SW 1271 (cell line): ENCODE measurements around the gene PLCB1.
"Not testable (repeated sequence)": the region's sequence is repeated elsewhere in the genome, so short reads cannot be mapped to it uniquely, and the experiment has no call there.

Source experiments
- DNase-seq, 2 experiments: peaks; one replicate each; lab custom pipeline; 2025; lab: John Stamatoyannopoulos, UW

Gene PLCB1

DNA sequence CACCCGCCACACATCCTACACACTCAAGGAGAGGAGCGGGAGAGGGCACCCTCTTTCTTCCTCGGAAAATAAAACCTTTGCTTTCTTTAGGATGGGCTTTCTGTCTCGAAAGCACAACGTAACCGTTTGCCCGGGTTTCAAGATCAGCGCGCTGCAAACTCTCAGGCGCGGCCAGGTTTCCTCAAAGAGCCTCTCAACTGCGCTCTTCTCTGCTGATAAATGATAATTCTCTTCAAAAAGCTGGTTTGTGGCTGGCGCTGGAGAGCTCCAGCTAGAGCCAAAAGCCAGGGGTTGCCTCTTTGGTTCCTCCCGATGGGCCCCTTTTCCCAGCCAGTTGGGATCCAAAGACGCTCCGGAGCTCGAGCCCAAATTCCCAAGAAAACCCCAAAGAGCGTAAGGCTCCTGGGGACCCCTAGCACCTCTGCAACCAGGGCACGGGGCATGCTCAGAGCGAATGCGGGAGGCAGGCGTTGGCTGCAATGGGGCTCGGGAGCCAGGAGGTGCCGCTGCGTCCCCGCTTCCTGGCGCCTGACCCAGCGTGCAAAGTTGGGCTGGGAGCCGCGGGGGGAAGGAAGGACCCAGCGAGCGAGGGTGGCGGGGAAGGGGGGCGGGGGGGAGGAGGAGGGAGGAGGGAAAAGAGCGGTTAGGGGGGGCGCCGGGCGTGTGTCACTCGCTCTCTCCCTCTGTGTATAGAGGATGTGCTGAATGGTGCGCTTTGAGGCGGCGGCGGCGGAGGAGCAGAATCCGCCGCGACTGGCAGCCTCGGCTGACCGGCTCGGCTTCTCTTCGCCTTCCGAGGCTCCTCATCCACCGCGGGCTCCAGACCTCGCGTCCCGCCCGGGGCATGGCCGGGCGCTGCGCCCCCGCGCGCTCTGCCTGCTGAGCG lies at the start of gene PLCB1:
PLCB1 (plus strand) TSS at position 669 of the 886 bp plus-strand sequence. CDS start 386 bp downstream, outside the sequence.
- DNase-seq = peak; percentile 36 to 61

DNA sequence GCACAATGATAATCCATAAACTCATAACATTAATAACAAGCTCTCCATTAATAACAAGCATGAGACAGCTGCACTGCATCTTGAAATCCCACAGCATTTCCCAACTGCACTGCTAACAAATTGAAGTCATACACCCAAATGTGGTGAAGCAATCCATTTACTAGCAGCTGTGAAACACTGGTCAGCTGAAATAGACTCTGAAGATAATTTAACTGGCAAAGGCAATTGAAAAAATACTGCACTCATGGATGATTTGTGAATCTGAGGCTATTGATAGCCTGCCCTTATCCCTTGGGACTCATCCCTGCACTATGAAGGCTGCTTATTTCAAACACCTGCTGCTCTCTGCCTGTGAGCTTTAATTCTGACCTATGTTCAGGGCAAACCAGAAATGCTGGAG lies 49.1 kb upstream of the PLCB1 start:
- DNase-seq = no peak

DNA sequence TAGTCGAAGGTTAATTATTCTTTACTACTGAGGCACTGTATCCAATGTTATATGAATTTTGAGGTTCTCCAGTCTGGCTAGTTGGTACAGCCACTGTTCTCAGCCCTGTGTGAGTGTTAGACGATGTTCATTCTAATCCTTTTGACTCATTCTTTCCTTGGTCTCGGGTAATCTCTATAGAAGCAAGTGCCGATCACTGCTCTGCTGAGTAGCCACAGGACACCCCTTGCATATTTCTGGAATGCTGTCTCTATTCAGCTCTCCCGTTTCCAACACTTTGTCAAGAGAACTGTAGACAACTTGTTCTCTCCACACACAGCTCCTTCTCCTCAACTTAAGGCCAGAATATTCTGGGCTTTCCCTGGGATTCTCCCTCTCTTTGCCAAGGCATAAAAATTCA lies 42.4 kb upstream of the PLCB1 start:
- no peak for DNase-seq

DNA sequence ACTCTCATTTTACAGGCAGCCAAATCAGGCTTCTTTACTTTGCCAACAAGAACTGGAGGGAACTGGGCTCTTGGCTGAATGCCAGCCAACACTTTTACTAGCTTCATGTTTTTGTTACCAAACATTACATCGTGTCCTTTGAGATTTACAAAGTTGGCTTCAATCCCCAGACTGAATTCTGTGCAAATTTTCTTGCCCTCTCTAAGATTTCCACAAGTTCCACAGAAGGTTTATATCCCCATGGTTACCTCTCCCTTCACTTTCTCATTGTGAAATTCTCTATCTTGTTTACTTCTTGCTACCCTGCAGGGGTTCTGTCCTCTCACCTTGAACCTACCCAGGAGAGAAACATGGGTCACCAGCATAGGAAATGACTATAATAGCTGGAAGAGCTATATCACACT lies 37.6 kb upstream of the PLCB1 start:
- no peak for DNase-seq

DNA sequence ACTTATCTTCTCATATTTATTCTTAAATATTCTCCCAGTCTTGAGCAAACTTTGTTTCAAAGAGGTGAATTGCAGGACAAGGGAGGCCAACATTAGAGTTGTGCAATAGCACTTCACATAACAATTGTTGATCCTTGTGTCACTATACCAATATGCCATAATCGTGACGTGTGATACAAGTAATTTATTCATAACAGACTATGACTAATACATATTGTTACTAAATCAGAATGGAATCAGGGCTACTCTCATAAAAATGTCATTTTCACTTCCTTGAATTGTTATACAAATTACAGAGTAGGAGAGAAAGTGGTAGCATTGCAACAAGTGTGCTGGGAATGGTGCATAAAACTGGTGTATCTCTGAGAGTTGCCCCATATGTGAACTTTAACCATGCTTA lies 37.2 kb upstream of the PLCB1 start:
- no peak for DNase-seq

DNA sequence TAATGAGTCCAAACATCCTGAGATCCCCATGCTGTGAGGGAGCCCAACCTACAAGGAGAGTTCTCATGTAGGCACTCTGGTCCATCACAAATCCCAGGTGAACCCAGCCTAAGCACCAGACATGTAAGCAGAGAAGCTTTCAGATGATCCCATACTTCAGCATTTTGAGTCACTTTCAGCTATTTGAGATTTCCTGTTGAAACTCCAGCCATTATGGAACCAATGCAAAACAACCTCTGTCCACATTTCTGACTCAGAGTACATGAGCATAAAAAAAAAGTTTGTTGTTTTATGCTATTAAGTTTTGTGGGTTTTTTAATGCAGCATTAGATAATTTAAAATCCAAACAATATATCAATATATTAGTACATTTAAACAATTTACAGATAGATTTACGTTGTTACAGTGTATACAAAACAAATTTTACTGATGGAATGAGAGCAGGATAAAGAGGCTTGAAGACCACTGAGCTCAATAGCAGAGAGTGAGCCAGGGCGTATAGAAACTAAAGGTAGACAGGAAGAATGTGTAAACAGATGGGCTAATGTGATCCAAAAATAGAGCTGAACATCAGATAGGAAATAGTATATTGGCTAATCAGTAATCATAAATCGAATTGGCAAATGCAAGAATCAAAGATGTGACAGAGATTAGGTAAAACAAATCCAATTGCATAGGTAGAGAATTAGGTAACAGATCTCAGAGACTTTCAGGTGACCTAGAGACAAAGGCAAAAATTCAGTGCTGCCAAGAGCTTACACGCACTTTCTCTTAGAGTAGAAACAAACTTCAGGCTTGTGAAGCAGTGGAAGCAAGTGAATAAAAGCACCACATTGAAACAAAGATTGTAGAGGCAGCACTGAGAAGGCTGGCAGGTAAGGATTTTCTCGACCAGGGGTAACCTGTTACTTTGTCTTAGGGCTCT lies 36.2 kb upstream of the PLCB1 start:
- no peak for DNase-seq

DNA sequence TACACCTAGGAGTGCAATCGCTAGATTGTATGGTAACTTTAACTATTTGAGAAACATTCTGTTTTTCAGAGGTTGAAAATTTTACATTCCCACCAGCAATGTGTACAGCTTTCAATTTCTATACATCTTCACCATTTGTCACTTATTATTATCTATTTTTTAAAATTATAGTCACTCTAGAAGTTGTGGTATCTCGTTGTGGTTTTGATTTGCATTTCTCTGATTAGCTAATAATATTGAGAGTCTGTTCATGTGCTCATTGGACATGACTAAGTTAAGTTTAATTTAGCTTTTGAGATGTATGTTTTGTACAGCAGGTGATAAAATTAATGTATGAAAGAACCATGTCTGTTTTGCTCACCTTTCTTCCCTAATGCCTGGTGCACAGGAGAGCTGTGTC lies 34.8 kb upstream of the PLCB1 start:
- DNase-seq = no peak

DNA sequence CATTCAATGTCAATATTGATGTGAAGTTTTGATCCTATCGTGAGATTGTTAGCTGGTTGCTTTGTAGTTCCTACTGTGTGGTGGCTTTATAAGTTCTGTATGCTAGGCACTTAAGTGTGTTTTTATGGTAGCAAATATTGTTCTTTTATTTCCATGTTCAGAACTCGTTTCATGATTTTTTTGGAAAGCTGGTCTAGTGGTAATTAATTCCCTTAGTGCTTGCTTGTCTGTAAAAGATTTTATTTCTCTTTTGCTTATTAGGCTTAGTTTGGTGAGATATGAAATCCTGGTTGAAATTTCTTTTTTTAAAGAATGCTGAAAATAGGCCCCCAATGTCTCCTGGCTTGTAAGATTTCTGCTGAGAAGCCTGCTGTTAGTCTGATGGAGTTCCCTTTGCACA lies 27.8 kb upstream of the PLCB1 start:
- no peak for DNase-seq

DNA sequence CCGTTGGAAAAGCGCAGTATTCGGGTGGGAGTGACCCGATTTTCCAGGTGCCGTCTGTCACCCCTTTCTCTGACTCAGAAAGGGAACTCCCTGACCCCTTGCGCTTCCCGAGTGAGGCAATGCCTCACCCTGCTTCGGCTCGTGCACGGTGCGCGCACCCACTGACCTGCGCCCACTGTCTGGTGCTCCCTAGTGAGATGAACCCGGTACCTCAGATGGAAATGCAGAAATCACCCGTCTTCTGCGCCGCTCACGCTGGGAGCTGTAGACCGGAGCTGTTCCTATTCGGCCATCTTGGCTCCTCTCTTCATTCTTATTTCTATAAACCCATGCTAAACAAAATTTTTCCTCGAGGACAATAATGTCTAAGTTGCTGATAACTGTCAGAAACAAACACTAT lies 17.5 kb upstream of the PLCB1 start:
- DNase-seq = not testable (repeated sequence)

DNA sequence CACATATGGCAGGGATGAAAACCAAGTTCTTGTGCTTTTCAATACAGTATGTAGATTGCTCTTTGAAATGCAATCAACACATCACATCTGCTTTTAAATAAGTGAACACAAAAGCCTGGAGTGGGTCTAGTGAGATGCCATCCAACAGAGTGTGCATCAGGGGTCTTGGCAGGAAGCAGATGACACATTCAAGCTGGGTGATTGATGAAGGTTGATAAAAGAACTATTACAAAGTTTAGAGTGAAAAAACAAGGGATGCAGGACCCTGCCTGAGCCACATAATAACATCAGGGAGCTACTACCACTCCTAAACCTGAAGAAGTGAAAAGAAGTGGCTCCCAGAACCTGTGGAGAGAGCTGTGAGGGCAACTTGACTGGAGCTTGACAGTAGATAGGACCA lies 16.6 kb upstream of the PLCB1 start:
- DNase-seq = no peak

DNA sequence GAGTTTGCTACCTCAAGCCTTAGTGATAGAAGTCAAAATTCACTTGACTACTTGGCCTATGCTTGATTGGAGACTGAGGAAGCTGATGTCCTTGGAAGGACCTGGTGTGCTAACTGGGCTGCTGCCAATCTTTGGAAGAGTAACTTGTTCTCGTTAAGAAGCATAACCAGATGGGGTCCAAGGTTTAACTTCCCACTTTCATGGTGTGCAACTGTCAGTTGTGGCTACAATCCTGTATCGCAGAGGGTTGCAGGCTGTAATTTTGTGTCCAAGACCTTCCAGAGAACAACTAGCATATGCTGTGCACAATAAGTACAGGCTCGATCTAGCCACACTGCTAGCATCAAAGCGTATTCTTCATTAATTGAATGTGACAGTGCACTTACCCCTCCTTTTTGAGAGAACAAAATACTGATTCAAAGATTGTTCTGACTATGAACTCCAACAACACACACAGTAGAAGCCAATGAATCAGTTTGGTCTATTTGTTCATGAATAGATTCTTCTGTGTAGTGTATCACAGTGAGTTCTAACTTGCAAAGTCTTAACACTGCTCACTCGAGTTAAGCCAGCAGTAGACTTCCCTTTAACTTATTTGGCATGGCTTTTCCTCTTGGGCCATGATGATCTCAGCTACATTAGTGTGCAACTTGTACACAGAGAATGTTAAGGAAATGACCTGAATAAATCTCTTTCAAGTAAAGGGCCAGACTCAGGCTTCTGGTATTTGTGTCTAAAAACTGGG lies 15.8 kb upstream of the PLCB1 start:
- no peak for DNase-seq

DNA sequence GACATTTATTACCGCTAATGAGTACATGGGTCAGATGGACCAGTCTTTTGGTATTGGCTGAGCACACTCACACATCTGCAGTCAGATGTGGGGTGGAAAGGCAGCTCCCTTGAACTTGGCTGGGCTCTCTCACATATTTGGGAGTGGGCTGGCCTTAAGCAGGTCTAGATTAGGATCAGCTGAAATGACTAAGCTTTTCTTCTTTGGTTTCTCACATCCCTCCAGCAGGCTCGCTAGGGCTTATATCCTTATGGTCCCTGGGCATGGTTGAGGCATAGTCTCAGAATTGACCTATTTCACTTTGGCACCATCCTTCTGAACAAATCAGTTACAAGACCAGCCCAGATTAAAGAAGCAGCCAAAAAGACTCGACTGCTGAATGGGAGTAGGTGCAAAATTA lies 14.4 kb upstream of the PLCB1 start:
- DNase-seq = no peak

DNA sequence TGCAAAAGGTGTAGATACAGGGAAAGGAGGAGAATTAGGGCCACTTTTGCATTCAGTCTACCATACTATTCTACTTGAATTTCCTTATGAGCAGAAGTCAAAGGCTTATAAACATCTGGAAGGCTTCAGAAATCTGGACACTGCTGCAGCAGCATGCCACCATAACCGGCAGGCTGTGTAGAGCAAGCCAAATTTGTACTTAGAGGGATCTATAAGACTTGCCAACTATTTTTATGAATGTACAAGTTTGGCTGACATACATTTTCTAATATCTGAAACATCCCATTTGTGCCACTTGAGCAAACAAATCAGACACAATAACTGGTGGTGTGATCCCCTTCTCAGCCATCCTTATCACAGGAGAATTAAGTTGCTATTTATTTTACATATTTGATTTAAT lies 14.0 kb upstream of the PLCB1 start:
- no peak for DNase-seq

DNA sequence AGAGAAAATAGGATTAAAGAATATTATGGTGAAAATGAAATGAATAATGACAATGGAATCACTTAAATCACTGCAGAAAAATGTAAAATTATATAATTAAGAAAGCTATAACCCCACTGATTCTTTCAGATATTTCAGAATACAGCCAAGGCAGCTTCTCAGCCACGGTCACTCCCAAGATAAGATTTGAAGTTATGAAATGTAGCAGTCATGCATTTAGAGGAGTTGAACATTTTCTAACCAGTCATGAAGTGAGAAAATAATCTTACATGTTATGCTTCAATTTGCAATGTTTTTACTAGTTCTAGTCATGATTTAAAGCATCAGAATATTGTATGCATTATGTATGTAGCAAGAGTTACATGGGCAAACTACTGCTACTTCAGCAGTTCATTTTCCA lies 13.3 kb upstream of the PLCB1 start:
- no peak for DNase-seq

DNA sequence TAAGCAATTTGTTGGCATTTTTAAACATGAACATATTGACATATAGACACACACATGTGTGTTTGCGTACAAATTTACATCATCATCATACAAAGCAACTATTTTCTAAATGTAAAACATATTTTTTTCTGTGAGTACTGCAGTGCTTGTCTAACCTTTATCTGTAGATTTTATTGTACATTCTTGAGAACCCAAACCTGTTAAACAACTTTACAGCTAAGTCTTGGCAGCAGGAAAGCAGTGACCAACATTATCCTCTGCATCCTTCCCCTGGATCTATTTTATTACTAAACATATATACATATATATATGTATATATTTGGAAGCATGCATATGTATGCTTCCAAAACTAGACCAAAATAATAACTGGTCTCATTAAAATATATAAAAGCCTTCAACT lies 10.4 kb upstream of the PLCB1 start:
- no peak for DNase-seq

DNA sequence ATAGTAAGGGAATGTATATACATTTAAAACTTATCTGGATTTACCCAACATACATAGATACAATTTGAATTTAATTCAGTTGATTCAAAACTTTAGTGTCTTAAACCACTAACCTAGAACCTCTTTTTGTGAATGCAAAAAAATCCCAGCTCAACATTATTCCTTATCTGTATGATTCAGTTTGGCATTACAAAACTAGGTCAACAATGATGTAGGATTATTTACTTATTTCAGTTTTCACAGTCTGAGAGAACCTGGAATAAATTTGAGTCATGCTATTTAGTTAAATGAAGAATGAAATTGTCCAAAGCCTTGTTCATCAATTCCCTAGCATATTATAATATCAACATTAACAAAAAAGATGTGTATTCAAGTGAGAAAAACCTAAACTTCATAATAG lies 7.4 kb upstream of the PLCB1 start:
- no peak for DNase-seq

DNA sequence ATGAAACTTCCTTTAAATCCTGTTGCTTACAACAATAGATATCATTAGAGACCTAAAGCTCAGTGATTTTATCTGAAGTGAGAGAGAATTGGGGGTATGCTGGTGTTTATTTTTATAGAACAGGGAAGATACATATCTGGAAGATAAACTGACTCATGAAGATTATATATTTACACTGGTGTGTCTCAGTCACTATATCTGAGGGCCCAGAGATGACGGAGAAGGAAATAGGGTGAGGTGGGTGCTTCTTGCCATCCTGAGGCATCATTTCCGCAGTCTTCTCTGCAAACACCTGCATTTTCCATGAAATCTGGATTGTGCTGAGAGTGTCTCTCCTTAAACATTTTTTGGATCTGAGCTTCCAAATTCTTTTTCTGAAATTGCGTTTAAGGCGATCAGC lies 5.9 kb upstream of the PLCB1 start:
- DNase-seq = no peak

DNA sequence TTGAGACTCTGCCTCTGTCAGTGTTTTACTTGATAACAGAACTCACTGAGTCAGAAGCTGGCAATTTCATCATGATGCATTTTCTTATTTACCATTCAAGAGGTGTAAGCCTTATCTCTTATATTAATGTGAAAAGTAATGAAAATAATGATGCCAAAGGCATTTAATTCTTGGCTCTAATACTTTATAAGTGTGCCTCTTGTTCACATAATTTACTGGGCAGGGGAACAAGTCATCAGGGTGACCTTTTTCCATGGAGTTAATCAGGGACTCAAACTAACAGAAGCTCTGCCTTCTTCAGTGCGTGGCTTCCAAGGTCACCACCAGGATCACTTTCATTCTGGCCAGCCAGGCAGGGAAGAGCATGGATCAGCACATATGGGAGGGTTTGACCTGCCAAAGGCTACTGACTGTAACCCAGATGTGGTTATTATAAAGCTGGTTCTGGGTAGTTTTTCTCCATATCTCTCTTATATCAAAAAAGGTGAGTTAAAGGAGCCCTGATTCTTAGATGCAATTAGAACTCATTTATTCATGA lies 5.2 kb upstream of the PLCB1 start:
- no peak for DNase-seq

DNA sequence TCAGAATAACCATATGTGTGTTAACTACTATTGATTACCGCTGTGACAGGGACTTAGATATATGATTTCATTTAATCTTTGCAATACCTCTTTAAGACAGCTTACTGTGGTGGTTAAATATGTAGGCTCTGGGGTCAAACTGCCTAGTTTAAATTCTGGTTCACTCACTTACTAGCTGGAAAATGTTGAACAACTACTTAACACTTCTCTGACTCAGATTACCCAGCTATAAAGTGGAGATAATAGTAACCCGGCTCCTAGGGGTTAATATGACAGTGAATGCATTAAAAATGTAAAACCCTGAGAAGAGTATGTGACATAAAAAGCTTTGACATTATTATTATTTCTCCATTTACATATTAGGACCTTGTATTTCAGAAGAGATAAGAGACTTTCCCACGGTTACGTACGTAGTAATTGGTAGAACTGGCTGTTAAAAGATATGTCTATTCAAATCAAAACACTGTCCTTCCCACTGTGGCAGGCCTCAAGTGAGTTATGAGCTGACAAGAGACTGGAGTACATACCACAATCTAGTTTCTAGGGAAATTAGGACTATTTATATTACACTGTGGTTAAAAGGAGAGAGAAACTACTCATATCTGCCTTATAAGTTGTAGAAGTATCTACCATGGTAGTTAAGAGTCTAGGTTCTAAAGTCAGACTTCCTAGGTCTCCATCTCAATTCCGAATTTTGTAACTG lies 4.4 kb upstream of the PLCB1 start:
- DNase-seq = no peak

DNA sequence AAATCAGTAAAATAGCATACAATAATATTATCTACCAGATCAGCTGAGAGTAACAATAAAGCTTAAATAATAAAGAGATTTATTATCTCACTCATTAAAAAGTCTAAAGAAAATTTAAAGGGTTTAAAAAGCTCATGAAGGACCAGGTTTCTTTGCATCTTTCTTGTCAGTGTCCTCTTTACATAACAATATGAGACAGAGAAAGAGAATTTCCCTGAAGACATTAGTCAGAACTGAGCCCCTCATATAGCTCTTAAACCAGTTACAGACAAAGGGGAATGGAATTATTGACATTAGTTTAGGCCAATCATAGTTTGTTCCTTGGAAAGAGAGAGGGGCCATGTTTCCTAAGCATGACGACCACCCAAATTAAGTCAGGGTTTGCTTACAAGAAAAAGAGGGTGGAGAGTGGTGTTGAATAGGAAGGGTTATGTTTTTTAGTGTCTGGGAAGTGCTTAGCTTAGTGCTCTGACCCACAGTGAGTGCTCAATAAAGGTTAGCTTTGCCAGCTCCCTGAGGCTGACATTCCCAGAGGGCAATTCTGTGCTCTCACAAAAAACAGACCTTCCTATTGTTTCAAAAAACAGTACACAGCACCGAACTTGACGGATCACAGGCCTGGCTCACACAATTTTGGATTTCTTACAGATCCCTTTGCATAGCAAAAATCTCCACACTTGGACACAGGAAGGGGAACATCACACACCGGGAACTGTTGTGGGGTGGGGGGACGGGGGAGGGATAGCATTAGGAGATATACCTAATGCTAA lies 3.6 kb upstream of the PLCB1 start:
- no peak for DNase-seq
